ENCODE data around the gene EEFSEC. TPM values are rescaled to one million over a fixed set of nuclear protein-coding genes. Genes with fewer than 3 reads are reported as not detected.

EEFSEC gene
- polyA plus RNA-seq, 1 donor (not counting 4 experiments of a cell fraction or from before 2014, with no cell fraction given) = 8.7 TPM

GRCh38 chr3:128127236-128127635, 26.0 kb upstream of the EEFSEC start:
- FAIRE-seq (no peak), DNase-seq (ENCODE audit: low read depth, low spot score) (no peak)
- no peaks in the 10 kb centered on the region for H3K9me3 ChIP-seq (ENCODE audit: control insufficient read depth, low read depth, low read length)
- no peak overlapping the region for H3K27ac ChIP-seq (ENCODE audit: control insufficient read depth, insufficient read depth, low read length)
- no peaks in the 10 kb centered on the region for H3K9me1 ChIP-seq (ENCODE audit: control insufficient read depth, extremely low read depth, insufficient read depth, low read length)
- TF ChIP-seq EZH2 (IDR thresholded peaks at IDR 0.05; ENCODE audit: low read length) = no peak
- TF ChIP-seq, protein P1, sequence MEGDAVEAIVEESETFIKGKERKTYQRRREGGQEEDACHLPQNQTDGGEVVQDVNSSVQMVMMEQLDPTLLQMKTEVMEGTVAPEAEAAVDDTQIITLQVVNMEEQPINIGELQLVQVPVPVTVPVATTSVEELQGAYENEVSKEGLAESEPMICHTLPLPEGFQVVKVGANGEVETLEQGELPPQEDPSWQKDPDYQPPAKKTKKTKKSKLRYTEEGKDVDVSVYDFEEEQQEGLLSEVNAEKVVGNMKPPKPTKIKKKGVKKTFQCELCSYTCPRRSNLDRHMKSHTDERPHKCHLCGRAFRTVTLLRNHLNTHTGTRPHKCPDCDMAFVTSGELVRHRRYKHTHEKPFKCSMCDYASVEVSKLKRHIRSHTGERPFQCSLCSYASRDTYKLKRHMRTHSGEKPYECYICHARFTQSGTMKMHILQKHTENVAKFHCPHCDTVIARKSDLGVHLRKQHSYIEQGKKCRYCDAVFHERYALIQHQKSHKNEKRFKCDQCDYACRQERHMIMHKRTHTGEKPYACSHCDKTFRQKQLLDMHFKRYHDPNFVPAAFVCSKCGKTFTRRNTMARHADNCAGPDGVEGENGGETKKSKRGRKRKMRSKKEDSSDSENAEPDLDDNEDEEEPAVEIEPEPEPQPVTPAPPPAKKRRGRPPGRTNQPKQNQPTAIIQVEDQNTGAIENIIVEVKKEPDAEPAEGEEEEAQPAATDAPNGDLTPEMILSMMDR (optimal IDR thresholded peaks at IDR 0.05 in 1 of 3, IDR thresholded peaks at IDR 0.05 in 1 of 3, conservative IDR thresholded peaks at IDR 0.05 in 1 of 3; ENCODE audit: extremely low read depth in 1 of 3, insufficient read depth in 2 of 3, low read length in 3 of 3) = no peak
- no peaks in the 10 kb centered on the region for H4K20me1 ChIP-seq (ENCODE audit: control insufficient read depth, extremely low read depth, insufficient read depth, low read length)
- H2AFZ ChIP-seq (ENCODE audit: control insufficient read depth, low read length) = no peak overlapping the region
- dilution Hi-C loops (cut with MboI; ENCODE audit: extremely low pct_ligation_motif_present, low sequenced_read_pairs) = no loop called here
- no peaks in the 10 kb centered on the region for H3K27me3 ChIP-seq (ENCODE audit: control insufficient read depth, extremely low read depth, insufficient read depth, low read length)
- H3K4me2 ChIP-seq (ENCODE audit: control insufficient read depth, extremely low read depth, insufficient read depth, low read depth, low read length) = no peak overlapping the region
- no peaks in the 10 kb centered on the region for H3K36me3 ChIP-seq (ENCODE audit: control insufficient read depth in 2 of 2, extremely low read depth in 1 of 2, insufficient read depth in 2 of 2, low read length in 2 of 2)
- H3K4me3 ChIP-seq (ENCODE audit: control insufficient read depth in 2 of 3, extremely low read depth in 1 of 3, insufficient read depth in 2 of 3, low read depth in 1 of 3, low read length in 3 of 3) = no peak overlapping the region
- peaks cover 13% of the 10 kb centered on the region for H3K79me2 ChIP-seq (ENCODE audit: control insufficient read depth, insufficient read depth, low read length)
- no peak overlapping the region for H3K9ac ChIP-seq (ENCODE audit: control insufficient read depth, extremely low read depth, insufficient read depth, low read length)
- H3K4me1 ChIP-seq (ENCODE audit: control insufficient read depth, extremely low read depth, insufficient read depth, low read length) = peaks cover 7% of the 10 kb centered on the region

DNA sequence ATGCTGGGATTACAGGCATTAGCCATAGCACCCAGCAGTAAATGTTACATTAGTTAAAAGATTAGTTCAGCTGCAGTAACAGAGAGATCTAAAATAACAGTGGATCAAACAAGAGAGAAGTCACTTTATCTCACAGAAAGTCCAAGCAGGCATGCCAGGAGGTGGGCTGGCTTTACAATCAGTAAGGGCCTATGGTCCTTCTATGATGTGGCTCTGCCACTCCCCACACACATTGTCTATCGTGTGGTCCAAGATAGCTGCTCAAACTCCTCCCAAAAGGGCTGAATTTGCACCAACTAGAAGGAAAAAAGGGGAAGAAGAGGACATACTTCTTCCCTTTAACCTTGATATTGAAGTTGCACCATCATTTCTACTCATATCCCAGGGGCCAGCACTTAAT, 25.0 kb upstream of the EEFSEC start:
- Histone ChIP-seq H3K9me1 (ENCODE audit: control insufficient read depth, extremely low read depth, insufficient read depth, low read length) (no peaks in the 10 kb centered on the region), H3K27ac (ENCODE audit: control insufficient read depth, insufficient read depth, low read length) (no peak overlapping the region), H3K27me3 (ENCODE audit: control insufficient read depth, extremely low read depth, insufficient read depth, low read length) (no peaks in the 10 kb centered on the region), H3K4me3 (ENCODE audit: control insufficient read depth in 2 of 3, extremely low read depth in 1 of 3, insufficient read depth in 2 of 3, low read depth in 1 of 3, low read length in 3 of 3) (no peak overlapping the region), H3K4me2 (ENCODE audit: control insufficient read depth, extremely low read depth, insufficient read depth, low read depth, low read length) (no peak overlapping the region), H3K9ac (ENCODE audit: control insufficient read depth, extremely low read depth, insufficient read depth, low read length) (no peak overlapping the region), H3K9me3 (ENCODE audit: control insufficient read depth, low read depth, low read length) (no peaks in the 10 kb centered on the region), H2AFZ (ENCODE audit: control insufficient read depth, low read length) (no peak overlapping the region), H3K36me3 (ENCODE audit: control insufficient read depth in 2 of 2, extremely low read depth in 1 of 2, insufficient read depth in 2 of 2, low read length in 2 of 2) (no peaks in the 10 kb centered on the region), H3K4me1 (ENCODE audit: control insufficient read depth, extremely low read depth, insufficient read depth, low read length) (no peaks in the 10 kb centered on the region), H4K20me1 (ENCODE audit: control insufficient read depth, extremely low read depth, insufficient read depth, low read length) (no peaks in the 10 kb centered on the region), H3K79me2 (ENCODE audit: control insufficient read depth, insufficient read depth, low read length) (peaks cover 3% of the 10 kb centered on the region)
- no peak for FAIRE-seq
- TF ChIP-seq, protein P1 (optimal IDR thresholded peaks at IDR 0.05 in 1 of 3, IDR thresholded peaks at IDR 0.05 in 1 of 3, conservative IDR thresholded peaks at IDR 0.05 in 1 of 3; ENCODE audit: extremely low read depth in 1 of 3, insufficient read depth in 2 of 3, low read length in 3 of 3) = no peak
- TF ChIP-seq EZH2 (IDR thresholded peaks at IDR 0.05; ENCODE audit: low read length) = no peak
- dilution Hi-C loops (cut with MboI; ENCODE audit: extremely low pct_ligation_motif_present, low sequenced_read_pairs) = no loop called here
- no peak for DNase-seq (ENCODE audit: low read depth, low spot score)
